IPS-NIHi11 (cell line): ENCODE measurements around the gene RPUSD3.
A peak's percentile ranks its signal among the peaks of the same experiment; 100 is the strongest.

ENCODE experiments used
- DNase-seq: peaks from one replicate; pipeline ENCODE4 v3.0.0; 2012; ENCODE audit warnings: mixed read lengths, low spot score

The RPUSD3 gene

DNA sequence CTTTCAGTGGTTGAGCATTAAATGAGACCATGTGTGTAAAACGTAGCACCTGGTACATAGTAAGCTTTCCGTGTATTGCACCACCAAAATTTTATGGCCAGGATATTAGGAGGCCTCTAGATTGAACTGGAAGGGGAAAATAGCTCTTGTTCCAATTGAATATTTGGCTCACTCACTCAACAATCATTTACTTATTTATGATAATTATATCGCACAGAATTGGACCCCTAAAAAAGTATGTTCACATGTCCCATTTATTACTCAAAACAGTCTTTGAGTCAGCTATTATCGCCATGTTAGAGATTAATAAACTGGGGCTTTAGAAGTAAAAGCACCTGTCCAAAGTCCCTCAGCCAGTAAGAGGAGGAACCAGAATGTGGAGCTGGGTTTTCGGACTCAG, 38.8 kb downstream of the RPUSD3 start:
- no peak for DNase-seq

DNA sequence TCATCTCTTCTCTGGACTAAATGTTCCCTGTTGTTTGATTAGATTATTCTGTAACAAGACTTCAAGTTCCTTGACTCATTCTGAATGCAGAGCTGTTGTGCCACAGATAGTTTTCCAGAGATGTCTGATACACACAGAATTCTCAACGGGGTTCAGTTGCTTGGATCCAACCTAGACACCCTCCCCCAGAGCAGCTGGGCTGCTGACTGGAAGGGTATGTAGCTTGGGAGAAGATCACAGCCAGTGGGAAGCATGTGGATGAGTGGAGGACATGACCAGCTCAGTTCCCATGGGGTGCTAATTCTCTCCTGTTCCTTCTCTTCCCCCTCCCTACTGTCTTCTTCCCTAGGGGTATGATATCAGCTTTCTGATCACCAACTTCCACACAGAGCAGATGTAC, 40.3 kb downstream of the RPUSD3 start:
- DNase-seq = no peak

GRCh38 chr3:9800529-9800928, 43.3 kb downstream of the RPUSD3 start:
- no peak for DNase-seq

DNA sequence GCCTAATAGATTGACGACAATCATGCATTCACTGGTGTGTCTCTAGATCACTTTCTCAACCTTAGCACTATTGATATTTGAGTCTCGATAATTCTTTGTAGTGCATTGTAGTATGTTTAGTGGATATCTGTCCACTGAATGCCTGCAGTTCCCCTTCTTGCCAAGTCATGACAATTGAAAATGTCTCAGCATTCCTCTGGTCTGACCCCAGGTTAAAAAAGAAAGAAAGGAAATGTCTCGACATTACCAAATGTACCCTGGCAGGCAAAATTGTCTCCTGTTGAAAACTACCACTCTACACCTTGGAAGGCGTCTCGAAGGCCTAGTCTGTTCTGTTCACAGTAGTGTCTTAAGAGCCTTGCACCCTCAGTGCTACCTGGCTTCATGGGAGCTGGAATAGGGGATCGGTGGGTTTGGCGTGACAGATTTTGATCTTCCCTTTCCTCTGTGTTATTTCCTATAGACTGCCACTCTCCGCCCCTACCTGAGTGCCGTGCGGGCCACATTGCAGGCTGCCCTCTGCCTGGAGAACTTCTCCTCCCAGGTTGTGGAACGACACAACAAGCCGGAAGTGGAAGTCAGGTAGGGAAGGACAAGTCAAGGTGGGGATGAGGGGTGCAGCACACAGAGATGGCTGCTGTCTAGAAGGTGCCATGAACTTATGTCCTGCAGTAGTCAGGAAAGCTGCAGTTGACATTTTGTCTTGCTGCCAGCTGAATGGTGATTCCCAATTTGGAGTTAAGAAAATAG, 46.4 kb downstream of the RPUSD3 start:
- no peak for DNase-seq

GRCh38 chr3:9795207-9795606, 48.6 kb downstream of the RPUSD3 start:
- no peak for DNase-seq

- no peak for DNase-seq
Measured at GRCh38 chr3:9794400-9794799, 49.4 kb downstream of the RPUSD3 start.

DNA sequence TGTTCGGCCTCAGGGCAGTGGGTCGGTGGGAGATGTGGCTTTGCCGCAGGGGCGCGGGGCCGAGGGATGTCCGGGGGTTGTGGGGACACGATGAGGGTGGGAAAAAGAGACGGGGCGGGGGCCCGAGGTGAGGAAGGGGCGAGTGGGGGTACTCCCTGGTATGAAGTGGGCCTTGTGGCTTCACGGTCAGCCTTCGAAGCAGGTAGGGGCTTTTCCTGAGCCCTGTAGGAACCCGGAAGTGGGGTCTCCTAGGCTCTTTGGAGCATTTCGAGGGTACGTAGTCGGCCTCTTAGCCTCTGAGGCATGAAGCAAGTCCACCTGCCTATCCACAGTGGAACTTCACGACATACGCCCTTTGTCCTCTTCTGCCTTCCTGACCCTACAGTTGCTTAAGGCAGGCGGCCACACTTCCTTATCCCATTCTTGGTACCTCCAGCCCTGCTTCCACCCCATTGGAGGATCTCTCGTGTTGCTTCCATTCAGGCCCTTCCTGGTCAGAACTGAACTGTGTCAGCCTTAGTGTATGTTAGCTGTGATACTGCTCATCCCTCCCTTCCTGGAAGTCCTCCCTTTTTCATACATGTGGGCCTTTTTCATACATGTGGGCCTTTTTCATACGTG, 50.5 kb downstream of the RPUSD3 start:
- DNase-seq = peak; percentile 29

DNA sequence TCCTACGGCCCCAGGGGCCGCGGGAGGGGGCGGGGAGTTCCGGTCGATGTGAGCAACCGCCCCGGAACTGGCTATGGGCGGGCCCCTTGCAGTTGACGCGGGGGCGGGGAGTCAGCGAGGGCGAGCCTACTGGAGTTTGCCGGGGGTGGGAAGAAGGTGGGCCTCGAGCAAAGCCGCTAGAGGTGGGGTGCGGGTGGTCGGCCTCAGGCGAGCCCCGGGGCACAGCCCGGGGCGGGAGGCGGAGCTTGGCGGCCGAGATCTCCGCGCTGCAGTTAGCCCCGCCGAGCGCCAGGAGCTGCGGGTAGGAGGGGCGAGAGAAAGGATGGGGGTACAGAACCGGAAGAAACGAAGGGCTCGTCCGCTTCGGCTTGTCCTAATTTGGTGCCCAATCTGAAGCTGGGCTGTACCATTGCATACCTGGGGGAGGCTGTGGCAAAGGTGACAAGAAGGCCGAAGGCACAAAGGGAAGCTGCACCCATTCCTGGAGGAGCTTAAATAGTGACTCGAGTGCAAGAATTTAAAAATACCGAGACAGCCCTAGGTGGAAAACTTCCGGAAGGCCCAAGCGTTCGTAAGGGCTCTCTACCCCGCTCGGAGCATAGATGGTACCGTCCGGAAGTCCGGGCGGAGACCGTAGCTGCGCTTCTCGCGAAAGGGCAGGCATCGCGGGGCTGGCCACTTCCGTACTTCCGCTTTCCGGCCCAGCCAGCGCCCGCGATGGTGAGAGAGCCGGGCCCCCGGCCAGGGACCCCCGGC, 51.2 kb downstream of the RPUSD3 start, which contains the start of the genes ARPC4 and TADA3:
Gene ARPC4 (plus strand): TSS at position 678 of the 756 bp plus-strand sequence. CDS start 40 bp downstream, at position 718.
Gene TADA3 (minus strand): TSS at position 69 of the 756 bp plus-strand sequence. CDS start 1,007 bp downstream, outside the sequence.
- DNase-seq = peak; percentile 93

- DNase-seq = no peak
Measured at GRCh38 chr3:9791790-9792404, 51.9 kb downstream of the RPUSD3 start.

DNA sequence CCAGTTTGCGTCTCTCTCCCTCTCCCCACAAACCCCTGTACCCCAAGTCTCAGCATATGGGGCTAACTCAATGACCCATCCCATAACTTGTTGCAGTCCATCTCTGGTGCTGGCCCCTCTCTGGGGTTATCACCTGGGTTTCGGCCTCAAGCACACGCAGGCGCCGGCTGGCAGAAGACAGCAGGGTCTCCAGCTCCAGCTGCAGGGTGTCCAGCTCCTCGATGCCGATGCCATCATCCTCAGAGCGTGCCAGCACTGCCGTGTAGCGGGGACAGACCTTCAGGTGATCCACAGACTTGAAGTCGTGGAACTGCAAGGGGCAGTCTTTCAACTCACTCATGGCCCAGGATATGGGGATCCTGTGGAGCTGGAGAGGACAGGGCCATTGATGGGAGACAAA, 52.7 kb downstream of the RPUSD3 start:
- no peak for DNase-seq
